Neural progenitor cell (in vitro differentiated cells): Measurements from ENCODE around the gene SLC9A4. TPM values are rescaled to one million over a fixed set of nuclear protein-coding genes. Genes with fewer than 3 reads are reported as not detected.

Source experiments
- DNase-seq: peaks from one replicate; pipeline ENCODE4 v3.0.0-alpha.2; 2016; ENCODE audit warnings: low spot score
- H2AFZ ChIP-seq: fragments of 200-600 bp; sonication (generic); replicated peaks from 2 replicates; pipeline ENCODE4 v1.6.1; 2016; ENCODE audit warnings: antibody characterized with exemption
- H3F3A ChIP-seq: fragments of 200-600 bp; sonication (generic); 2 replicates; pipeline ENCODE4 v1.6.1; 2016; ENCODE audit warnings: antibody characterized with exemption, low read depth
- H3K27ac ChIP-seq: fragments of 200-600 bp; sonication (generic); 2 replicates; pipeline ENCODE4 v1.5.1; 2016; ENCODE audit warnings: mild to moderate bottlenecking
- H3K27me3 ChIP-seq: fragments of 200-600 bp; sonication (generic); 2 replicates; pipeline ENCODE4 v1.6.1; 2016; ENCODE audit warnings: mild to moderate bottlenecking, moderate library complexity
- H3K36me3 ChIP-seq: fragments of 200-600 bp; sonication (generic); 2 replicates; pipeline ENCODE4 v1.5.1; 2016
- H3K4me1 ChIP-seq: fragments of 200-600 bp; sonication (generic); 2 replicates; pipeline ENCODE4 v1.6.1; 2016; ENCODE audit warnings: mixed run types
- H3K4me2 ChIP-seq: fragments of 200-600 bp; sonication (generic); 2 replicates; pipeline ENCODE4 v1.6.1; 2016
- H3K4me3 ChIP-seq: fragments of 200-600 bp; sonication (generic); 2 replicates; pipeline ENCODE4 v1.5.1; 2016
- H3K79me2 ChIP-seq: fragments of 200-600 bp; sonication (generic); 2 replicates; pipeline ENCODE4 v1.6.1; 2016; ENCODE audit warnings: low read depth
- H3K9ac ChIP-seq: fragments of 200-600 bp; sonication (generic); 2 replicates; pipeline ENCODE4 v1.6.1; 2016
- H3K9me3 ChIP-seq: fragments of 200-600 bp; sonication (generic); 2 replicates; pipeline ENCODE4 v1.5.1; 2016; ENCODE audit warnings: low read depth
- H4K20me1 ChIP-seq: fragments of 200-600 bp; sonication (generic); 2 replicates; pipeline ENCODE4 v1.6.1; 2016; ENCODE audit warnings: low read depth
- H3K27ac Mint-ChIP-seq: 3 replicates; pipeline ENCODE4 v1.8.0; 2021; ENCODE audit warnings: mixed read lengths
- H3K27me3 Mint-ChIP-seq: 2 replicates; pipeline ENCODE4 v1.8.0; 2022; ENCODE audit warnings: low read depth, mild to moderate bottlenecking, inconsistent platforms, moderate library complexity, mixed read lengths; ENCODE audit not compliant: insufficient read depth
- H3K36me3 Mint-ChIP-seq: 3 replicates; pipeline ENCODE4 v1.8.0; 2021; ENCODE audit warnings: mixed read lengths
- H3K4me1 Mint-ChIP-seq: 3 replicates; pipeline ENCODE4 v1.8.0; 2021; ENCODE audit warnings: mixed read lengths
- H3K4me3 Mint-ChIP-seq: 3 replicates; pipeline ENCODE4 v1.8.0; 2021; ENCODE audit warnings: mild to moderate bottlenecking, moderate library complexity, mixed read lengths
- H3K9me3 Mint-ChIP-seq: 3 replicates; pipeline ENCODE4 v1.8.0; 2020; ENCODE audit warnings: mixed read lengths
- CTCF ChIP-seq: fragments of 200-600 bp; sonication (generic); IDR thresholded peaks from 2 replicates; pipeline ENCODE4 v1.5.1; 2017; ENCODE audit warnings: antibody characterized with exemption, mild to moderate bottlenecking
- EZH2 ChIP-seq: fragments of 200-600 bp; sonication (generic); IDR thresholded peaks from 2 replicates; pipeline ENCODE4 v1.6.1; 2017; ENCODE audit warnings: antibody characterized with exemption, mild to moderate bottlenecking, moderate library complexity
- EZH2phosphoT487 ChIP-seq: fragments of 200-600 bp; sonication (generic); IDR thresholded peaks from 2 replicates; pipeline ENCODE4 v1.6.1; 2017; ENCODE audit warnings: antibody characterized with exemption
- total RNA-seq: library from RNA; depleted of rRNA; stranded (reverse); fragments of >200 nt; gene quantifications from 2 replicates; pipeline ENCODE4 v1.2.3, GENCODE V29; 2015; ENCODE audit warnings: low replicate concordance

SLC9A4 gene
- total RNA-seq, 1 donor from 2014 or later = not detected

GRCh38 chr2:102549027-102549426, 76.0 kb downstream of the SLC9A4 start:
- no peaks in the 10 kb centered on the region for H3K36me3 Mint-ChIP-seq
- H3K27ac ChIP-seq = no peak overlapping the region
- H3K4me2 ChIP-seq = no peak overlapping the region
- no peak overlapping the region for H3K4me3 ChIP-seq
- TF ChIP-seq EZH2 (no peak), CTCF (no peak), EZH2phosphoT487 (no peak)
- no peaks in the 10 kb centered on the region for H3K79me2 ChIP-seq
- peaks cover 2% of the 10 kb centered on the region for H3K27me3 Mint-ChIP-seq
- H3K4me1 Mint-ChIP-seq = no peaks in the 10 kb centered on the region
- no peak overlapping the region for H3K27ac Mint-ChIP-seq
- no peaks in the 10 kb centered on the region for H3K4me1 ChIP-seq
- H4K20me1 ChIP-seq = no peaks in the 10 kb centered on the region
- no peak overlapping the region for H3K4me3 Mint-ChIP-seq
- H3K36me3 ChIP-seq = no peaks in the 10 kb centered on the region
- no peaks in the 10 kb centered on the region for H3K27me3 ChIP-seq
- no peaks in the 10 kb centered on the region for H3F3A ChIP-seq
- DNase-seq = no peak
- no peak overlapping the region for H3K9ac ChIP-seq
- no peak overlapping the region for H2AFZ ChIP-seq
- peaks cover 3% of the 10 kb centered on the region for H3K9me3 ChIP-seq
- H3K9me3 Mint-ChIP-seq = peaks cover 16% of the 10 kb centered on the region

GRCh38 chr2:102550151-102550550, 77.1 kb downstream of the SLC9A4 start:
- TF ChIP-seq CTCF (no peak), EZH2phosphoT487 (no peak), EZH2 (no peak)
- Histone ChIP-seq H4K20me1 (no peaks in the 10 kb centered on the region), H3K9ac (no peak overlapping the region), H3K4me3 (no peak overlapping the region), H3K27me3 (no peaks in the 10 kb centered on the region), H3K36me3 (no peaks in the 10 kb centered on the region), H3K9me3 (peaks cover 3% of the 10 kb centered on the region), H3K4me2 (no peak overlapping the region), H3K4me1 (no peaks in the 10 kb centered on the region), H3K27ac (no peak overlapping the region), H2AFZ (no peak overlapping the region), H3F3A (no peaks in the 10 kb centered on the region), H3K79me2 (no peaks in the 10 kb centered on the region)
- H3K27ac Mint-ChIP-seq = no peak overlapping the region
- no peaks in the 10 kb centered on the region for H3K36me3 Mint-ChIP-seq
- no peaks in the 10 kb centered on the region for H3K4me1 Mint-ChIP-seq
- no peak overlapping the region for H3K4me3 Mint-ChIP-seq
- no peak for DNase-seq
- peaks cover 2% of the 10 kb centered on the region for H3K27me3 Mint-ChIP-seq
- peaks cover 16% of the 10 kb centered on the region for H3K9me3 Mint-ChIP-seq

- no peak overlapping the region for H3K9ac ChIP-seq
- no peak overlapping the region for H2AFZ ChIP-seq
- no peaks in the 10 kb centered on the region for H3K27me3 ChIP-seq
- no peak overlapping the region for H3K4me2 ChIP-seq
- H3K27ac Mint-ChIP-seq = no peak overlapping the region
- peaks cover 16% of the 10 kb centered on the region for H3K9me3 Mint-ChIP-seq
- H3K4me1 Mint-ChIP-seq = no peaks in the 10 kb centered on the region
- H3K27me3 Mint-ChIP-seq = peaks cover 2% of the 10 kb centered on the region
- H4K20me1 ChIP-seq = no peaks in the 10 kb centered on the region
- H3K4me3 Mint-ChIP-seq = no peak overlapping the region
- no peaks in the 10 kb centered on the region for H3K36me3 ChIP-seq
- H3K36me3 Mint-ChIP-seq = no peaks in the 10 kb centered on the region
- no peaks in the 10 kb centered on the region for H3K79me2 ChIP-seq
- H3K4me1 ChIP-seq = no peaks in the 10 kb centered on the region
- H3K9me3 ChIP-seq = peaks cover 3% of the 10 kb centered on the region
- H3F3A ChIP-seq = no peaks in the 10 kb centered on the region
- H3K27ac ChIP-seq = no peak overlapping the region
- H3K4me3 ChIP-seq = no peak overlapping the region
- DNase-seq = no peak
- TF ChIP-seq CTCF (no peak), EZH2phosphoT487 (no peak), EZH2 (no peak)
Measured at GRCh38 chr2:102551329-102552096, 78.5 kb downstream of the SLC9A4 start.
